IMR-90 (cell line): ENCODE results near the gene OPCML. TPM values are rescaled to one million over a fixed set of nuclear protein-coding genes. Genes with fewer than 3 reads are reported as not detected.

Experiments used
- ATAC-seq: fragments of 200-7000 bp; cut with Tn5 transposase; 2 replicates; pipeline ENCODE4 v1.9.1; 2020; ENCODE audit warnings: low read depth, mild to moderate bottlenecking, moderate library complexity
- BruUV-seq: library from RNA; stranded (reverse); fragments of 400-500 nt; replicated peaks from 2 replicates; lab custom pipeline; 2021; lab: Mats Ljungman, UMichigan
- CTCF ChIA-PET: fragments of 300-600 bp; formaldehyde crosslinking; extraction: SDS; loops from one replicate; lab custom pipeline; 2021; ENCODE audit warnings: antibody characterized with exemption; lab: Yijun Ruan, JAX
- POLR2A ChIA-PET: fragments of 300-600 bp; sonication (Branson Sonifier 250); formaldehyde crosslinking; loops from one replicate; lab custom pipeline; 2022; ENCODE audit warnings: antibody characterized with exemption; ENCODE audit not compliant: unreplicated experiment; lab: Charles Lee
- DNase-seq: peaks from one replicate; pipeline ENCODE4 v3.0.0; 2013
- H2AFZ ChIP-seq: replicated peaks from 2 replicates; pipeline ENCODE3; 2013; ENCODE audit warnings: low read length, mild to moderate bottlenecking; ENCODE audit not compliant: poor library complexity
- H2AK5ac ChIP-seq: 2 replicates; pipeline ENCODE4 v1.6.1; 2013; ENCODE audit warnings: low read depth, low read length, inconsistent platforms
- H2AK9ac ChIP-seq: replicated peaks from 2 replicates; pipeline ENCODE3; 2013; ENCODE audit warnings: mild to moderate bottlenecking, low read depth, low read length, moderate library complexity; ENCODE audit not compliant: poor library complexity
- H2BK120ac ChIP-seq: 2 replicates; pipeline ENCODE4 v1.6.1; 2013; ENCODE audit warnings: low read depth, low read length, inconsistent platforms
- H2BK15ac ChIP-seq: 3 replicates; pipeline ENCODE4 v1.6.1; 2013; ENCODE audit warnings: low read depth, low read length, inconsistent platforms
- H2BK20ac ChIP-seq: 2 replicates; pipeline ENCODE4 v1.6.1; 2013; ENCODE audit warnings: low read depth, mild to moderate bottlenecking, inconsistent platforms, low read length, moderate library complexity
- H2BK5ac ChIP-seq: 2 replicates; pipeline ENCODE4 v1.6.1; 2013; ENCODE audit warnings: mild to moderate bottlenecking, low read depth, low read length, inconsistent platforms; ENCODE audit not compliant: poor library complexity, severe bottlenecking
- H3K14ac ChIP-seq: replicated peaks from 2 replicates; pipeline ENCODE4 v1.6.1; 2013; ENCODE audit warnings: low read depth, low read length, inconsistent platforms
- H3K18ac ChIP-seq: 2 replicates; pipeline ENCODE4 v1.6.1; 2013; ENCODE audit warnings: low read depth, low read length, control low read depth
- H3K23ac ChIP-seq: 2 replicates; pipeline ENCODE4 v1.6.1; 2013; ENCODE audit warnings: low read depth, low read length, inconsistent platforms
- H3K27ac ChIP-seq: 2 replicates; pipeline ENCODE4 v1.5.1; 2013; ENCODE audit warnings: mild to moderate bottlenecking, control low read depth, low read length; ENCODE audit not compliant: insufficient read depth
- H3K27me3 ChIP-seq: 2 replicates; pipeline ENCODE4 v1.6.1; 2013; ENCODE audit warnings: low read length; ENCODE audit not compliant: control insufficient read depth, insufficient read depth
- H3K36me3 ChIP-seq: 2 replicates; pipeline ENCODE4 v1.6.1; 2013; ENCODE audit warnings: low read length, mixed read lengths; ENCODE audit not compliant: control insufficient read depth, insufficient read depth
- H3K4ac ChIP-seq: 2 replicates; pipeline ENCODE4 v1.6.1; 2013; ENCODE audit warnings: low read depth, low read length, inconsistent platforms
- H3K4me1 ChIP-seq: 2 replicates; pipeline ENCODE4 v1.6.1; 2013; ENCODE audit warnings: low read length, mixed read lengths; ENCODE audit not compliant: control insufficient read depth, insufficient read depth
- H3K4me2 ChIP-seq: 2 replicates; pipeline ENCODE4 v1.6.1; 2013; ENCODE audit warnings: low read depth, mild to moderate bottlenecking, control low read depth, low read length, moderate library complexity
- H3K4me3 ChIP-seq: 2 replicates; pipeline ENCODE4 v1.5.1; 2013; ENCODE audit warnings: low read depth, mild to moderate bottlenecking, control low read depth, low read length, moderate library complexity; ENCODE audit not compliant: insufficient read depth
- H3K56ac ChIP-seq: 2 replicates; pipeline ENCODE4 v1.6.1; 2013; ENCODE audit warnings: low read length, inconsistent platforms; ENCODE audit not compliant: insufficient read depth; ENCODE audit errors: extremely low read depth
- H3K79me1 ChIP-seq, 2 experiments: 2 replicates each; pipeline ENCODE4 v1.6.1; 2013; ENCODE audit warnings: low read length in 2 of 2, inconsistent platforms in 1 of 2, low read depth in 1 of 2
- H3K9ac ChIP-seq: 2 replicates; pipeline ENCODE4 v1.6.1; 2013; ENCODE audit warnings: low read depth, low read length, control low read depth
- H3K9me1 ChIP-seq: 2 replicates; pipeline ENCODE4 v1.6.1; 2013; ENCODE audit warnings: low read length, inconsistent platforms; ENCODE audit not compliant: insufficient read depth
- H3K9me3 ChIP-seq: 2 replicates; pipeline ENCODE4 v1.6.1; 2013; ENCODE audit warnings: low read length; ENCODE audit not compliant: control insufficient read depth, insufficient read depth
- H4K20me1 ChIP-seq: 2 replicates; pipeline ENCODE4 v1.6.1; 2013; ENCODE audit warnings: low read length, inconsistent platforms; ENCODE audit not compliant: insufficient read depth
- H4K5ac ChIP-seq: 2 replicates; pipeline ENCODE4 v1.6.1; 2013; ENCODE audit warnings: mild to moderate bottlenecking, low read depth, low read length, control low read depth
- H4K8ac ChIP-seq, 2 experiments: 2 replicates each; pipeline ENCODE4 v1.6.1; 2013; ENCODE audit warnings: low read depth in 2 of 2, low read length in 2 of 2, control low read depth in 1 of 2, inconsistent platforms in 1 of 2
- H4K91ac ChIP-seq: 2 replicates; pipeline ENCODE4 v1.6.1; 2013; ENCODE audit warnings: low read depth, low read length, inconsistent platforms; ENCODE audit not compliant: insufficient read depth
- BHLHE40 ChIP-seq: fragments of 150-350 bp; IDR thresholded peaks from 2 replicates; pipeline ENCODE4 v1.6.1; 2016; ENCODE audit warnings: mild to moderate bottlenecking, low read depth, low read length
- CEBPB ChIP-seq: IDR thresholded peaks from 2 replicates; pipeline ENCODE4 v1.6.1; 2012; ENCODE audit warnings: low read depth, low read length, improper control_type of control experiment
- CHD1 ChIP-seq: IDR thresholded peaks from 2 replicates; pipeline ENCODE4 v1.6.1; 2012; ENCODE audit warnings: low read depth, low read length, improper control_type of control experiment
- CTCF ChIP-seq: conservative IDR thresholded peaks from 2 replicates; pipeline ENCODE4 v1.5.1; 2012; ENCODE audit warnings: mild to moderate bottlenecking, low read depth, low read length, improper control_type of control experiment
- ELK1 ChIP-seq: fragments of 150-350 bp; IDR thresholded peaks from 2 replicates; pipeline ENCODE4 v1.6.1; 2016; ENCODE audit warnings: low read depth, mild to moderate bottlenecking, low read length, moderate library complexity, borderline replicate concordance
- FOS ChIP-seq: fragments of 150-350 bp; IDR thresholded peaks from 2 replicates; pipeline ENCODE4 v1.6.1; 2016; ENCODE audit warnings: low read depth, low read length
- MAFK ChIP-seq: IDR thresholded peaks from 2 replicates; pipeline ENCODE4 v1.6.1; 2012; ENCODE audit warnings: low read depth, low read length, improper control_type of control experiment
- MAZ ChIP-seq: IDR thresholded peaks from 2 replicates; pipeline ENCODE4 v1.6.1; 2012; ENCODE audit warnings: low read depth, mild to moderate bottlenecking, low read length, improper control_type of control experiment, moderate library complexity, borderline replicate concordance
- MXI1 ChIP-seq: IDR thresholded peaks from 2 replicates; pipeline ENCODE4 v1.6.1; 2012; ENCODE audit warnings: low read depth, mild to moderate bottlenecking, low read length, moderate library complexity, borderline replicate concordance
- NFE2L2 ChIP-seq: fragments of 150-350 bp; IDR thresholded peaks from 2 replicates; pipeline ENCODE4 v1.6.1; 2016; ENCODE audit warnings: low read depth, mild to moderate bottlenecking, low read length
- POLR2A ChIP-seq: IDR thresholded peaks from 2 replicates; pipeline ENCODE4 v1.6.1; 2012; ENCODE audit warnings: mild to moderate bottlenecking, low read depth, low read length
- RAD21 ChIP-seq: IDR thresholded peaks from 2 replicates; pipeline ENCODE4 v1.6.1; 2012; ENCODE audit warnings: low read length, improper control_type of control experiment
- RCOR1 ChIP-seq: IDR thresholded peaks from 2 replicates; pipeline ENCODE4 v1.6.1; 2012; ENCODE audit warnings: mild to moderate bottlenecking, low read length, improper control_type of control experiment; ENCODE audit not compliant: insufficient replicate concordance
- RFX5 ChIP-seq: IDR thresholded peaks from 2 replicates; pipeline ENCODE4 v1.8.0; 2012; ENCODE audit warnings: low read depth, mild to moderate bottlenecking, low read length, moderate library complexity
- SMC3 ChIP-seq: fragments of 150-350 bp; IDR thresholded peaks from 2 replicates; pipeline ENCODE4 v1.6.1; 2016; ENCODE audit warnings: low read depth, mild to moderate bottlenecking, antibody characterized with exemption, low read length, moderate library complexity
- USF2 ChIP-seq: fragments of 150-350 bp; IDR thresholded peaks from 2 replicates; pipeline ENCODE4 v1.6.1; 2017; ENCODE audit warnings: mild to moderate bottlenecking, antibody characterized with exemption, low read length, low read depth
- WGBS, 2 experiments: methylation state at CpG; one replicate each; pipeline versions ENCODE4 v1.1.5 to v1.1.7; 2013; ENCODE audit warnings: missing lambda C conversion rate in 2 of 2; ENCODE audit not compliant: insufficient read length in 1 of 2; ENCODE audit errors: extremely low coverage in 2 of 2; 5-methylcytosine and 5-hydroxymethylcytosine counted together
- dilution Hi-C: fragments of 300-500 bp; cut with HindIII; formaldehyde crosslinking; loops from one replicate; pipeline ENCODE4 v1.14.3; 2018; ENCODE audit warnings: low sequenced_read_pairs; ENCODE audit not compliant: unreplicated experiment
- in situ Hi-C: fragments of 300-500 bp; cut with MboI; formaldehyde crosslinking; loops from 3 replicates; pipeline ENCODE4 v1.14.3; 2019; ENCODE audit warnings: low sequenced_read_pairs, inconsistent platforms, mixed read lengths
- intact Hi-C: fragments of 100-400 bp; cut with micrococcal nuclease; formaldehyde crosslinking; loops from 2 replicates; pipeline ENCODE4 v1.10.0; 2022
- polyA plus RNA-seq, 3 experiments: library from polyadenylated mRNA; depleted of rRNA; stranded (reverse); fragments of >200 nt; gene quantifications; 2 replicates each; pipeline ENCODE4 v1.2.3, GENCODE V29; 2012; ENCODE audit warnings: low replicate concordance in 1 of 3
- total RNA-seq: library from RNA; depleted of rRNA; stranded (reverse); fragments of >200 nt; gene quantifications from 2 replicates; pipeline ENCODE4 v1.2.3, GENCODE V29; 2012

Gene OPCML
- total and polyA plus RNA-seq, 2 of the 4 experiments (the other 2 are of a cell fraction): under 0.01 to 2.6 TPM

GRCh38 chr11:132782102-132782501 is 750.2 kb downstream of the OPCML start:
- Histone ChIP-seq H3K4me1 (no peaks in the 10 kb centered on the region), H3K14ac (no peak overlapping the region), H3K9me1 (no peaks in the 10 kb centered on the region), H3K27me3 (no peaks in the 10 kb centered on the region), H3K9me3 (no peaks in the 10 kb centered on the region), H3K23ac (no peak overlapping the region), H3K4me2 (no peak overlapping the region), H2AK5ac (no peak overlapping the region), H2BK20ac (no peak overlapping the region), H4K20me1 (no peaks in the 10 kb centered on the region), H3K18ac (no peak overlapping the region), H3K4me3 (no peak overlapping the region), H2BK15ac (no peak overlapping the region), H2BK5ac (no peak overlapping the region), H3K27ac (no peak overlapping the region), H2AK9ac (no peak overlapping the region), H4K8ac (no peak overlapping the region), H3K9ac (no peak overlapping the region), H3K79me1 (no peaks in the 10 kb centered on the region), H2BK120ac (no peak overlapping the region), H3K4ac (no peak overlapping the region), H4K5ac (no peak overlapping the region), H3K36me3 (no peaks in the 10 kb centered on the region), H4K91ac (no peak overlapping the region), H3K56ac (no peak overlapping the region), H2AFZ (no peak overlapping the region)
- ATAC-seq: no peak
- WGBS, 2 experiments: no CpG with 5 or more reads among the region's 6 CpGs
- no peak for DNase-seq
- intact Hi-C loops: loop anchor here (10.0 kb wide), 1 partner anchor 237 kb away; no protein-coding TSS in a partner anchor
- in situ Hi-C loops: no loop called here
- ChIA-PET POLR2A (no interaction called here), CTCF (no interaction called here)
- BruUV-seq: no TSS peak
- dilution Hi-C loops: no loop called here
- TF ChIP-seq CEBPB (no peak), MXI1 (no peak), BHLHE40 (no peak), RCOR1 (no peak), RAD21 (no peak), MAZ (no peak), CTCF (no peak), ELK1 (no peak), POLR2A (no peak), CHD1 (no peak), MAFK (no peak), RFX5 (no peak), USF2 (no peak), FOS (no peak), NFE2L2 (no peak), SMC3 (no peak)
